CD14-positive monocyte (primary cell): Measurements from ENCODE around the gene CFAP206. TPM values are rescaled to one million over a fixed set of nuclear protein-coding genes. Genes with fewer than 3 reads are reported as not detected.
"Not testable (repeated sequence)": the region's sequence is repeated elsewhere in the genome, so short reads cannot be mapped to it uniquely, and the experiment has no call there.

Experiments used
- DNase-seq, 3 donors: peaks; one replicate each; pipeline ENCODE4 v3.0.0-alpha.2; 2011 to 2022
- H2AFZ ChIP-seq: 2 replicates; pipeline ENCODE4 v1.6.0; 2012; ENCODE audit warnings: mild to moderate bottlenecking, low read depth, low read length, inconsistent platforms; ENCODE audit not compliant: insufficient read depth, poor library complexity, severe bottlenecking
- H3K27ac ChIP-seq, 2 donors: 1 replicate in 1 of 2; 2 replicates in 1 of 2; pipeline ENCODE4 v1.5.1; 2012 to 2013; ENCODE audit warnings: low read length in 2 of 2, control low read depth in 1 of 2, inconsistent platforms in 1 of 2, low read depth in 1 of 2, mild to moderate bottlenecking in 1 of 2
- H3K27me3 ChIP-seq, 2 donors: one replicate each; pipeline versions ENCODE4 v1.6.0 to v1.6.1; 2011 to 2013; ENCODE audit warnings: low read length in 2 of 2; ENCODE audit not compliant: control insufficient read depth in 2 of 2, insufficient read depth in 2 of 2
- H3K36me3 ChIP-seq, 2 donors: replicated peaks in 1 of 2; 1 replicate in 1 of 2; 2 replicates in 1 of 2; pipeline versions ENCODE4 v1.5.1 to v1.6.1; 2012 to 2013; ENCODE audit warnings: low read length in 2 of 2, control low read depth in 1 of 2, inconsistent platforms in 1 of 2, mild to moderate bottlenecking in 1 of 2; ENCODE audit not compliant: insufficient read depth in 2 of 2, control insufficient read depth in 1 of 2
- H3K4me1 ChIP-seq, 2 donors: 1 replicate in 1 of 2; 2 replicates in 1 of 2; pipeline versions ENCODE4 v1.5.1 to v1.6.1; 2012 to 2013; ENCODE audit warnings: low read length in 2 of 2, control low read depth in 1 of 2, inconsistent platforms in 1 of 2, mild to moderate bottlenecking in 1 of 2, moderate library complexity in 1 of 2; ENCODE audit not compliant: insufficient read depth in 2 of 2, control insufficient read depth in 1 of 2
- H3K4me2 ChIP-seq: replicated peaks from 2 replicates; pipeline ENCODE3; 2012; ENCODE audit warnings: low read length, moderate library complexity, mild to moderate bottlenecking; ENCODE audit not compliant: poor library complexity, severe bottlenecking; ENCODE audit errors: extremely low read depth
- H3K4me3 ChIP-seq, 3 experiments: fragments of 200-600 bp in 1 of 3; sonication (generic) in 1 of 3; replicated peaks in 1 of 3; 1 replicate in 2 of 3; 2 replicates in 1 of 3; pipeline ENCODE4 v1.5.1; 2011 to 2013; ENCODE audit warnings: low read length in 3 of 3, mild to moderate bottlenecking in 3 of 3, control low read depth in 2 of 3, low read depth in 2 of 3, inconsistent platforms in 1 of 3, moderate library complexity in 1 of 3
- H3K79me2 ChIP-seq: 2 replicates; pipeline ENCODE4 v1.6.0; 2012; ENCODE audit warnings: mild to moderate bottlenecking, control low read depth, inconsistent platforms, low read length, moderate library complexity; ENCODE audit not compliant: insufficient read depth
- H3K9ac ChIP-seq: 2 replicates; pipeline ENCODE4 v1.6.0; 2017; ENCODE audit warnings: low read length, mild to moderate bottlenecking; ENCODE audit not compliant: insufficient read depth, poor library complexity, severe bottlenecking
- H3K9me3 ChIP-seq, 2 donors: replicated peaks in 1 of 2; 1 replicate in 1 of 2; 2 replicates in 1 of 2; pipeline versions ENCODE4 v1.5.1 to v1.6.1; 2012 to 2013; ENCODE audit warnings: low read length in 2 of 2, control low read depth in 1 of 2; ENCODE audit not compliant: control insufficient read depth in 1 of 2, insufficient read depth in 1 of 2
- H4K20me1 ChIP-seq: 2 replicates; pipeline ENCODE4 v1.6.0; 2012; ENCODE audit warnings: mild to moderate bottlenecking, low read length, control low read depth, moderate library complexity; ENCODE audit not compliant: insufficient read depth
- H3K27ac Mint-ChIP-seq, 7 donors: one replicate each; pipeline ENCODE4 v1.8.0; 2020; ENCODE audit warnings: mild to moderate bottlenecking in 7 of 7, mixed read lengths in 7 of 7, moderate library complexity in 6 of 7, inconsistent platforms in 2 of 7
- H3K27me3 Mint-ChIP-seq, 3 donors: one replicate each; pipeline ENCODE4 v1.8.0; 2021 to 2022; ENCODE audit warnings: low read depth in 3 of 3, mild to moderate bottlenecking in 3 of 3, mixed read lengths in 3 of 3, moderate library complexity in 3 of 3, inconsistent platforms in 1 of 3
- H3K36me3 Mint-ChIP-seq, 2 donors: one replicate each; pipeline ENCODE4 v1.8.0; 2020; ENCODE audit warnings: mixed read lengths in 2 of 2, inconsistent platforms in 1 of 2, mild to moderate bottlenecking in 1 of 2
- H3K4me1 Mint-ChIP-seq: one replicate; pipeline ENCODE4 v1.8.0; 2020; ENCODE audit warnings: mild to moderate bottlenecking, mixed read lengths
- H3K4me3 Mint-ChIP-seq, 2 donors: one replicate each; pipeline ENCODE4 v1.8.0; 2020; ENCODE audit warnings: mild to moderate bottlenecking in 2 of 2, mixed read lengths in 2 of 2, moderate library complexity in 1 of 2
- H3K9me3 Mint-ChIP-seq, 7 donors: one replicate each; pipeline ENCODE4 v1.8.0; 2020 to 2022; ENCODE audit warnings: mixed read lengths in 7 of 7, mild to moderate bottlenecking in 6 of 7, moderate library complexity in 6 of 7, inconsistent platforms in 2 of 7
- CTCF ChIP-seq: fragments of 200-600 bp; IDR thresholded peaks from one replicate; pipeline ENCODE4 v1.8.0; 2022; ENCODE audit warnings: antibody characterized with exemption, mild to moderate bottlenecking
- WGBS: methylation state at CpG from one replicate; pipeline ENCODE4 v1.1.5; 2013; ENCODE audit warnings: missing lambda C conversion rate; ENCODE audit not compliant: insufficient coverage; 5-methylcytosine and 5-hydroxymethylcytosine counted together
- intact Hi-C, 2 donors: fragments of 100-400 bp; cut with micrococcal nuclease; formaldehyde crosslinking; loops; one replicate each; pipeline versions ENCODE4 v1.15.0 to v1.15.1; 2023
- polyA plus RNA-seq, 3 donors: library from polyadenylated mRNA; depleted of rRNA in 1 of 3; unstranded in 2 of 3; stranded (reverse) in 1 of 3; fragments of 300-500 nt in 2 of 3; fragments of >200 nt in 1 of 3; fragmentation: Illumina TruSeq in 2 of 3; gene quantifications; 1 replicate in 2 of 3; 2 replicates in 1 of 3; pipeline ENCODE4 v1.2.3, GENCODE V29; 2012 to 2021

CFAP206 gene
- polyA plus RNA-seq, 3 donors = not detected

GRCh38 chr6:87484491-87484890 is 76.7 kb downstream of the CFAP206 start:
- 93% methylated on average over 7 of the region's 7 CpGs for WGBS
- Histone ChIP-seq H3K4me3 (no peak overlapping the region), H3K9ac (no peak overlapping the region), H2AFZ (no peak overlapping the region), H3K27me3 (no peaks in the 10 kb centered on the region), H3K79me2 (peaks cover 82% of the 10 kb centered on the region), H3K4me2 (no peak overlapping the region), H3K4me1 (peaks cover 24 to 38% of the 10 kb centered on the region in 2 donors), H3K36me3 (peaks cover 0 to 59% of the 10 kb centered on the region in 2 donors), H4K20me1 (peaks cover 32% of the 10 kb centered on the region), H3K27ac (peak overlapping the region in 1 of 2 donors; percentile 84), H3K9me3 (no peaks in the 10 kb centered on the region)
- intact Hi-C loops = no loop called here
- H3K36me3 Mint-ChIP-seq = peaks cover 30 to 51% of the 10 kb centered on the region in 2 donors
- no peak overlapping the region for H3K4me3 Mint-ChIP-seq
- no peak for DNase-seq
- H3K4me1 Mint-ChIP-seq = peaks cover 50% of the 10 kb centered on the region
- H3K9me3 Mint-ChIP-seq = peaks cover 0 to 3% (median 3%) of the 10 kb centered on the region in 7 donors
- peak overlapping the region in 2 of 7 donors; percentile 17 to 25 for H3K27ac Mint-ChIP-seq
- TF ChIP-seq CTCF = no peak
- H3K27me3 Mint-ChIP-seq = no peaks in the 10 kb centered on the region

- Histone ChIP-seq H3K9ac (no peak overlapping the region), H3K27me3 (no peaks in the 10 kb centered on the region), H3K36me3 (peaks cover 8 to 77% of the 10 kb centered on the region in 2 donors), H2AFZ (no peak overlapping the region), H3K27ac (no peak overlapping the region), H3K4me3 (no peak overlapping the region), H3K4me2 (no peak overlapping the region), H4K20me1 (peaks cover 54% of the 10 kb centered on the region), H3K9me3 (no peaks in the 10 kb centered on the region), H3K79me2 (peaks cover 63% of the 10 kb centered on the region), H3K4me1 (peaks cover 13 to 18% of the 10 kb centered on the region in 2 donors)
- H3K4me3 Mint-ChIP-seq = no peak overlapping the region
- intact Hi-C loops = no loop called here
- 100% methylated on average over 2 of the region's 4 CpGs for WGBS
- no peak for DNase-seq
- peaks cover 30 to 63% of the 10 kb centered on the region in 2 donors for H3K36me3 Mint-ChIP-seq
- no peaks in the 10 kb centered on the region for H3K27me3 Mint-ChIP-seq
- TF ChIP-seq CTCF = no peak
- peaks cover 0 to 3% (median 3%) of the 10 kb centered on the region in 7 donors for H3K9me3 Mint-ChIP-seq
- no peak overlapping the region for H3K27ac Mint-ChIP-seq
- peaks cover 30% of the 10 kb centered on the region for H3K4me1 Mint-ChIP-seq
These were observed 79.8 kb downstream of the CFAP206 start for GRCh38 chr6:87487555-87487954.

- H3K4me1 ChIP-seq, H3K4me3 Mint-ChIP-seq, H3K4me3 ChIP-seq, H3K4me2 ChIP-seq, H2AFZ ChIP-seq, DNase-seq, H3K9ac ChIP-seq, H3K27me3 Mint-ChIP-seq, H3K9me3 Mint-ChIP-seq, intact Hi-C loops, H3K9me3 ChIP-seq, H3K27me3 ChIP-seq: not testable (repeated sequence)
- H3K27ac Mint-ChIP-seq = peak overlapping the region in 4 of 7 donors; percentile 64 to 85 (median 77)
- peaks cover 57% of the 10 kb centered on the region for H3K79me2 ChIP-seq
- peaks cover 15 to 88% of the 10 kb centered on the region in 2 donors for H3K36me3 ChIP-seq
- no CpG with 5 or more reads among the region's 8 CpGs for WGBS
- peak overlapping the region in 1 of 2 donors; percentile 7 for H3K27ac ChIP-seq
- peaks cover 31 to 59% of the 10 kb centered on the region in 2 donors for H3K36me3 Mint-ChIP-seq
- peaks cover 14% of the 10 kb centered on the region for H3K4me1 Mint-ChIP-seq
- H4K20me1 ChIP-seq = peaks cover 72% of the 10 kb centered on the region
These were observed 81.6 kb downstream of the CFAP206 start for GRCh38 chr6:87489326-87489725.
